Muscle of back (tissue), 13 donors: ENCODE measurements around the gene SSTR3. TPM values are rescaled to one million over a fixed set of nuclear protein-coding genes. Genes with fewer than 3 reads are reported as not detected.
"Not testable (repeated sequence)": the region's sequence is repeated elsewhere in the genome, so short reads cannot be mapped to it uniquely, and the experiment has no call there.

Source experiments
- DNase-seq, 3 donors: peaks; one replicate each; pipeline versions ENCODE4 v3.0.0 to v3.0.0-alpha.2; 2013
- long read RNA-seq, 9 donors: transcript quantifications; one replicate each; lab custom pipeline, GENCODE V29; 2026
- polyA plus RNA-seq, 10 donors: library from polyadenylated mRNA; unstranded; fragments of 120-200 nt; gene quantifications; one replicate each; pipeline ENCODE4 v1.2.1, GENCODE V29; 2013; ENCODE audit not compliant: insufficient read length in 10 of 10

SSTR3 gene
- under 1 TPM in 4 of 10 donors, not detected in 6; 0.09 to 0.15 (median 0.13) TPM for polyA plus RNA-seq
- long read RNA-seq, donor 1 = 0 reads
- long read RNA-seq, donor 2 = 0 reads
- long read RNA-seq, donor 3 = 0 reads
- long read RNA-seq, donor 4 = 0 reads
- long read RNA-seq, donor 5 = 0 reads
- long read RNA-seq, donor 6 = 0 reads
- long read RNA-seq, donor 7 = 0 reads
- long read RNA-seq, donor 8 = 0 reads
- long read RNA-seq, donor 9 = 0 reads

DNA sequence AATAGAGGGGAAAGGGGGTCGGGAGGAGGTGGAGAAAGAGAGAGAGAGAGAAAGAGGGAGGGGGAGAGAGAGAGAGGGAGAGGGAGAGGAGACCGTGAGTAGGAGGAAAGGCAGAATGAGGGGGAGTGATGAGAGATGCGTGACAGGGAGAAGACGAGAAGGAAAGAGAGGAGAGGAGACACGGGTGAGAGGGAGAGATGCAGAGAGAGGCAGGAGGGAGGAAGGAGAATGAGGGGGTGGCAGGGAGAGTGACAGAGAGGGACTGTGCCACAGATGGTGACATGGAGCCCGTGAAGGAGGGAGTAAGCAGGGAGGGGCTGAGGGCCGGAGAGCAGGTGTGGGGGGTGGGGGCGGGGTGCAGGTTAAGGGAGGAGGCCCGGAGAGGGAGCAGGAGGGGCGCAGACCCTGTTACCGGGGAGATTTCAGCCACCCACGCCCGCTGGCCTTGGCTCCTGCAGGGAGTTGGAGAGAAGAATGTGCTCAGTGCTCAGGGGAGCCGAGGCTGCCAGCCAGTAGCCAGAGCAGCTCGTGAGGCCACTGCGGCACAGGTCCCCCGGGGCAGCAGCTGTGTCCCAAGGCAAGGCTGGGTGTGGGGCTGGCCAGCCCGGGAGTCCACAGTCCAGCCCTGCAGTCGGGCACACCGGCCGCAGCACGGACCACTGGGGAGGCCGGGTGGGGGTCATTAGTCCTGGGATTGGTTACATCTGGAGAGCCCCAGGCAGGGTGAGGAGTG, at the start of gene SSTR3:
Gene SSTR3 (minus strand): TSS at position 304 of the 733 bp plus-strand sequence. CDS start 4,674 bp downstream, outside the sequence.
- DNase-seq = peak in 1 of 3 donors; percentile 36

DNA sequence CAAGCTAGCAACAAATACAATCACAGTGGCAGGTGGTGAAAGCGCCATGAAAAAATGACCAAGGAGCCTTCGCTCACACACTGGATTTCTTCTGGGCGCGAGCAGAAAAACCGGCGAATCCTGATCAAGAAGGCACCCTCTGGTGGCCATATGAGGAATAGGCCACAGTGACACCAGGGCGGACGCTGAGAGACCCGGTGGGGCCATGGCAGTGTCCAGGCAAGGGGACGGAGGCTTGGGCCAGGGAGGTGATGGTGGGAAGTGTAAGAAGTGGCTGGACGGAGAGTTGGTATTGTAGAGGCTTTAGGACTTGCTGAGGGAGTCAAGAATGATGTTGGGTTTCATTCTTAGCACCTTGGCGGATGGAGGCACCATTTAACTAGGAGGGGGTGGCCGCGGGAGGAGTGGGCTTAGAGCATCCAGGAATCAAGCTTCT, 48.6 kb upstream of the SSTR3 start:
- peak in 2 of 3 donors; percentile 40 to 66 for DNase-seq

DNA sequence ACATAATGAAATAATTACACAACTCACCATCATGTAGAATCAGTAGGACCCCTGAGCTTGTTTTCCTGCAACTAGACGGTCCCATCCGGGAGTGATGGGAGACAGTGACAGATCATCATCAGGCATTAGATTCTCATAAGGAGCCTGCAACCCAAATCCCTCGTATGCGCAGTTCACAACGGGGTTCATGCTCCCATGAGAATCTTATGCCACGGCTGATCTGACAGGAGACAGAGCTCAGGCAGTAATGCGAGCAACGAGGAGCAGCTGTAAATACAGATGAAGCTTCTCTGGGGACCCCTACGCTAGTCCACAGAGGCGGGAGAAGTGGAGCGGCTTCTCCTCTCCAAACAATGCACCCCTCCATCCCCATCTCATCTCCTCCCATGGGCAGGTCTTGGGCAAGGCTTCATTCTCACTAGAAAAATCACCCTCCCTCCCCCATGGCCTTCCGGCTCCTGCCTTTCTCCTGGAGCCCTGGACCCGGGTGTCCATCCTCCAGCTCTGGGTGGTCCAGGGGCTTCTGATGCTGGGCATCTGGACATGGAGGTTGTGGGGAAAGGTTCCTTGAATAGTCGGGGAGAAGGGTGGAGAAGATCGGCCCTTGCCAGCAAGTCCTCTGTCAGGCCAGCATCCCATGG, 48.0 kb upstream of the SSTR3 start:
- no peak for DNase-seq

DNA sequence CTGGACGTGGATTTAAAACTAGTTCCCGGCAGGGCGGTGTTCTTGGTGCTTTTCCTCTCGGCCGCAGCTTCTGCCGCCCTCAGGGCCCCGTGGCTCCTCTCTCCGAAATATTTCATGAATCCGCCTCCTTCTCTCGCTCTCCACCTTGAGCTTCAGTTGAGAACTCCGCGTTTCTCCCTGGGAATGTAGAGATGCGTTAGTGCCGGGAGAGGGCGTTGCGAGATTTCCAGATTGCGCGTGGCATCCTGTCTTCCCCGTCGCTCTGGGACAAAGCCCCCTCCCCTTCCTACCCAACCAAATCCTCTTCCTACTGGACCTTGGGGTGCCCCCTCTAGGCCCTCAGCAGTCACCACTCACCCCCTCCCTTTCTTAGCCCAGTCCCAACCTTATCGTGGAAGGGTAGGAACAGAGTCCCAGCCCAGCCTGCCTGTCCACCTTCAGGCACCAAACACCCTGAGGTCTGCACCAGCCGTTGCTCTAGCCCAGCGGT, 47.3 kb upstream of the SSTR3 start:
- peak in 2 of 3 donors; percentile 35 to 65 for DNase-seq

DNA sequence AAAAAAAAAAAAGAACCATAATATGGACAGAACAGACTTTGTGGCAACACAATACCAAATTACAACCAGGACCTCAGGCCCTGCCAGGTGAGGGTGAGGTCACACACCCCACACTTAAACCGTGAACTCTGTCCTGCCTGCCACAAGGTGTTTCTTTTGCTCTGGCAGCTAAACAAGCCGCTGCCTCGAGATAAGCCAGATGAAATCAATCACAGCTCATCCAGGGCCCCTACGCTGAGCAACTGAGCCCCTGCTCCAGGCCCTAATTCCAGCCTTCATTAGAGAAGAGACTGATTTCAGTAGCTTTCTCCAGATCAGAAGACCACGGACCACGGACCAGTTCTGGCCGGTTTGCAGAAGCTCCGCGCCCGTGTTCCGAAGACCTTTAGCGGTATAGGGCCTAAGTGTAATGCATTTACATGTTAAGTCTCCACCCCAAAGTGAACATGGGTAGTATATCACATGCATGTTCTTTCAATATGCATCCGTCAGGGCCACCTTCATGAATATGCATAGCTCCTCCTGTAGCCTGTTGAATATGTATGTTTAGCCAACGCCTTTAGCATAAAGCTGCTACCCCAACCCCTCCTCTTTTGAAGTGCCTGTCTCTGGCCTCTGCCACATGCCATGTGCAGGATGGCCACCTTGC, 46.6 kb upstream of the SSTR3 start:
- DNase-seq = no peak

DNA sequence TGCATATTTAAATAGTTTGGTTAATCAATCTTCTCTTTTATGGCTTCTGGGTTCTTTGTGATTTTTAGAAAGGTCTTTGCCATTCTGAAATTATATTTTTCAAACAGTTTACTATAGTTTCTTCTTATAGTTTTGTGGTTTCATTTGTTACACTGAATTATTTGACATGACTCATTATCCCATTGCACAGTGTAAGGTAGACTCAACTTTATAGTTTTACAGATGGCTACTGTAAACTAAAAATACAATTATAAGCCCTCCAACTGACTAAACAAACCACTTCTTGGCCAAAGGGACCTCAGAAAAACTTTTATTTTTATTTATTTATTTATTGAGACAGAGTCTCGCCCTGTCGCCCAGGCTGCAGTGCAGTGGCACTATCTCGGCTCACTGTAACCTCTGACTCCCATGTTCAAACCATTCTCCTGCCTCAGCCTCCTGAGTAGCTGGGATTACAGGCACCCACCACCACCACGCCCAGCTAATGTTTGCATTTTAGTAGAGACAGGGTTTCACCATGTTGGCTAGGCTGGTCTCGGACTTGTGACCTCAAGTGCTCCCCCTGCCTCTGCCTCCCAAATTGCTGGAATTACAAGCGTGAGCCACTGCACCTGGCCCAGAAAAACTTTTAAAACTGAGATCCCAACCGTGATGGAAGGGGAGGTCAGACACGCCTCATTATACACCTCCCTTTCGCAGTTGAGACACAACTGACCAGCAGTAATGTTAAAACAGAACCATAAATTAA, 45.9 kb upstream of the SSTR3 start:
- no peak for DNase-seq

DNA sequence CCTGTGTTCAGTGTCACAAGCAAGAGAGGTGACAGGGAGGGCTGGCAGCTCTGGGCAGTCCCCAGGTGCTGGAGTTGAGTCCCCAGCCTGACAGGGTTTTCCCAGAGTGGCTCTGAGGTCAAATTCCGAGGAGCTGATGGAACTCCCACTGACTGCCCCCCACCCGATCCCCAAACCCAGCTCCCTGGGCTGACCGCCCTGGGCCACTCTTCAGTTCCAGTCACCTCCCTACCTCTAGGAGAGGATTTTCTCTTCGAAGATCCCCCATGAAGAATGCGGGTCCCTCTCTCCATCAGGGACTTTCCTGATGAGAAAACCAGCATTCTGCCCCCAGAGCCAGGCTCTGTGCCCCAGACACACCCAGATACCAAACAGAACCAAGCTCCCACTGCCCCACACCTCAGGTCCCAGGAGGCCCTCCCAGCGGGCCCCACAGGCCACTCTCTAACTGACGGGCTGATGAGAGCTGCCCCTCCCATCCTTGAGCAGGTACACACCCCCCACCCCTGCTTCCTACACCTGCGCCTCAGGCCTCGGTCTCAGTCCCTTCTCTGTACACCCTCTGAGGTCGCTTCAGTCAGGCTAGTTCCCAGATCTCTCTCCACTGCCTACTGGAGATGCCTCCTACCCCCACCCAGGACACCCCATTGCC, 43.9 kb upstream of the SSTR3 start:
- DNase-seq = no peak

DNA sequence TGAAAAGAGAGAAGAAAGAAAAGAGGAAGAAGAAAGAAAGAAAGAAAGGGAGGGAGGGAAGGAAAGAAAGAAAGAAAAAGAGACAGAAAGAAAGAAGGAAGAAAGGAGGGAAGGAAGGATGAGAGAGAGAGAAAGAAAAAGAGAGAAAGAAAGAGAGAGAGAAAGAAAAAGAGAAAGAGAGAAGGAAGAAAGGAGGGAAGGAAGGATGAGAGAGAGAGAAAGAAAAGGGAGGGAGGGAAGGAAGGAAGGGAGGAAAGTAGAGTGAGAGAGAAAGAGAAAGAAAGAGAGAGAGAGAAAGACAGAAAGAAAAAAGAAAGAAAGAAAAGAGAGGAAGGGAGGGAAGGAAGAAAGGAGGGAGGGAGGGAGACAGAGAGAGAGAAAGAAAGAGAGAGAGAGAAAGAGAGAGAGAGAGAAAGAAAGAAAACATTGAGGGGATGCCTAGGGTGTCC, 43.3 kb upstream of the SSTR3 start:
- DNase-seq = no peak

DNA sequence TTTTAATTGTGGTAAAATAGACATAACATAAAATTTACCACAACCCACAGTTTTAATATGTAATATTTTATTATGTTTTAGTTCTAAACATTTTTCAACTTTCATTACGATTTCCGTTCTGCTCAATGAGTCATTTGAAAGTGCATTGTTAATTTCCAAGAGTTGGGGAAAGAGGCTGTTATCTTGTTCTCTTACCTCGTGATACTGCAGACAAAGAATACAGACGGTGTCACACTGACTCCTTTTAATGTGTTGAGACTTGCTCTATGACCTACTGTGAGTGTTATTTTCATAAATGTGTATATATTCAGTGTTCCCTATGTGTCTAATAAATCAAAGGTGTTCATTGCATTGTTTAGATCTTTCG, 42.6 kb upstream of the SSTR3 start:
- no peak for DNase-seq

DNA sequence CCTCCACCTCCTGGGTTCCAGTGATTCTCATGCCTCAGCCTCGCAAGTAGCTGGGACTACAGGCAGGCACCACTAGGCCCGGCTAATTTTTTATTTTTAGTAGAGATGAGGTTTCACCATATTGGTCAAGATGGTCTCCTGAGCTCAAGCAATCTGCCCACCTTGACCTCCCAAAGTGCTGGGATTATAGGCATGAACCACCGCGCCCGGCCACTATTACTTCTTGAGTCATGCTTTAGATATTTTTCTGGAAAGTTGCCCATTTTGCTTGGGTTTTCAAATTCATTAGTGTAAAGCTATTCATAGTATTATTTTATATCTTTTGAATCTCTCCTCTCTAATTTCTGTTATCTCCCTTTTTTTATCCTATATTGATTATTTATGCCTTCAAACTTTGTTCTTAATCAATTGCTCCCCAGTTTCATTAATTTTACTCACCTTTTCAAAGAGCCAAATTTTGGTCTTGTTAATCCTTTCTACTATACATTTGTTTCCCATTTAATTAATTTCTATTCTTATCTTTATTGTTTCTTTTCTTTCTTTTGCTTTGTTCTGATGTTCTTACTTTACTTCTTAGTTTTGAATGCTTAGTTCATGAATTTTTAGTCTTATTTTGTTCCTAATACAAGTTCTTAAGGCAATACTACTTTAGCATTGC, 42.1 kb upstream of the SSTR3 start:
- DNase-seq = no peak

DNA sequence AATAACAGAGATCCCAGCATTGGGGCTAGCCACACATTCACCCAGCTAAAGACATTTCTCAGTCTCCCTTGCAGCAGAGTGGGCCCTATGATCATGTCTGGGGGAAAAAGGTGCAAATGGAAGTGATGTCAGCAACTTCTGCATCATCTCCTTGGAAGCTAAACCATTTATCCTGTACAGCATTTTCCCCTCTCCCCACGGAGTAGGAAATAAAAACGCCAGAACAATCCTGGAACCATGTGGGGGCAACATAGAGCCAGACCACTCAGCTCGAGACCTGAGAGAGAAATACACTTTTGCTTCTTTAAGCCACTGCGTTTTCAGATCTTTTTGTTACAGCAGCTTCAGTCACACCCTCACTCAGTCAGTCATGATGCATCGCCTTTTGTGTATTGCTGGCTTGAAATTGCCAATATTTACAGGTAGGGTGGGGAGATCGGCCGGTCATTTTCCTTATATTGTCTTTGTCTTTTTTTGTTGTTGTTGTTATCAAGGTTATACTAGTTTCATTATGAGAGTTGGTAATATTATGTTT, 40.9 kb upstream of the SSTR3 start:
- no peak for DNase-seq

DNA sequence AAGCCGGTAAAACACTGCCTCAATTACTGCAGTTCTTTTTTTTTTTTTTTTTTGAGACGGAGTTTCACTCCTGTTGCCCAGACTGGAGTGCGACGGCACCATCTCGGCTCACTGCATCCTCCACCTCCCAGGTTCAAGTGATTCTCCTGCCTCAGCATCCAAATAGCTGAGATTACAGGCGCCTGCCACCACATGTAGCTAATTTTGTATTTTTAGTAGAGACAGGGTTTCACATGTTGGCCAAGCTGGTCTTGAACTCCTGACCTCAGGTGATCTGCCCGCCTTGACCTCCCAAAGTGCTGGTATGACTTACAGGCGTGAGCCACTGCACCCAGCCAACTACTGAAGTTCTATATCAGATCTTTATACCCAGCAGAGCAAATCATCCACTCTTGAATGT, 39.6 kb upstream of the SSTR3 start:
- not testable (repeated sequence) for DNase-seq

DNA sequence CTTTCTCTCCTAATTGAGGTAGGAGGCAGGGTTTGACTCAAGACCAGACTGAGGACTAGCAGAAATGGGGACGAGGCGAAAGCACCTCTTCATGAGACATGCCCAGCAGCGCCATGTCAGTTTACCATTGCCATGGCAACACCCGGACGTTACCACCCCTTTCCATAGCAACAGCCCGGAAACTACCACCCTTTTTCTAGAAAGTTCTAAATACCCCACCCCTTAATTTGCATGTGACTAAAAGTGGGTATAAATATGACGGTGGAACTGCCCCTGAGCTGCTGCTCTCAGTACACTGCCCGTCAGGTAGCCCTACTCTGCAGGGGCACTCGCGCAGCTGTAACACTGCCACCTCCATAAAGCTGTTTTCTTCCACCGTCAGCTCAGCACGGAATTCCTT, 37.7 kb upstream of the SSTR3 start:
- DNase-seq = no peak

DNA sequence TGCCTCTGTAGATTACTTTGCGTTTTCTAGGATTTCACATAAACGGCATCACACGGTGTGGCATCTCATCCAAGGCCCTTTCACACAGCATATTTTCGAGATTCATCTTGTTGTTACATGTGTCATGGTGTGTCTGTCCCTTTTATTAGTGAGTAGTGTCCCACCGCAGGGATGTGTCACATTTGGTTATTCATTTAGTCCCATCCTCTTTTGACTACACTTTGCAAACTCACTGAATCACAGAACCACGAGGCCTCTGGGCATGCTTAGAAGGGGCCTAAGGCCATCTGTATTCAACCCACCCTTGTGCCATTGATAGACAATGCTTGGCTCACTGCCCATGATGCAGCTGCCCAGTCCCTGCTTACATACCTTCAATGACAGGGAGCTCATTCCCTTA, 36.0 kb upstream of the SSTR3 start:
- no peak for DNase-seq

DNA sequence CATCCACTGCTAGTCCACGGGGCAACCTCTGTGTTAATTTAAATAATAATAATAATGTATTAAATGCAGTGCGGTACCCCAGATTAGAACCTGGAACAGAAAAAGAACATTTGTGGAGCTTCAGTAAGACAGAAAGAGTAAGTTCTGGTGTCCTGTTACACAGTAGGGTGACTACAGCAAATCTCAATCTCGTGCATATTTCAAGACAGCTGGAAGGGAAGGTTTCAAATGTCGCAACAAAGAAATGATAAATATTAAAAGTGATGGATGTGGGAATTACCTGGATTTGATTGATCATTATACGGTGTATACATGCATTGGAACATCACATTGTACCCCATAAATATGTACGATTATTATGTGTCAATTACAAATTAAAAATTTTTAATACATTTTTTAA, 33.5 kb upstream of the SSTR3 start:
- no peak for DNase-seq

DNA sequence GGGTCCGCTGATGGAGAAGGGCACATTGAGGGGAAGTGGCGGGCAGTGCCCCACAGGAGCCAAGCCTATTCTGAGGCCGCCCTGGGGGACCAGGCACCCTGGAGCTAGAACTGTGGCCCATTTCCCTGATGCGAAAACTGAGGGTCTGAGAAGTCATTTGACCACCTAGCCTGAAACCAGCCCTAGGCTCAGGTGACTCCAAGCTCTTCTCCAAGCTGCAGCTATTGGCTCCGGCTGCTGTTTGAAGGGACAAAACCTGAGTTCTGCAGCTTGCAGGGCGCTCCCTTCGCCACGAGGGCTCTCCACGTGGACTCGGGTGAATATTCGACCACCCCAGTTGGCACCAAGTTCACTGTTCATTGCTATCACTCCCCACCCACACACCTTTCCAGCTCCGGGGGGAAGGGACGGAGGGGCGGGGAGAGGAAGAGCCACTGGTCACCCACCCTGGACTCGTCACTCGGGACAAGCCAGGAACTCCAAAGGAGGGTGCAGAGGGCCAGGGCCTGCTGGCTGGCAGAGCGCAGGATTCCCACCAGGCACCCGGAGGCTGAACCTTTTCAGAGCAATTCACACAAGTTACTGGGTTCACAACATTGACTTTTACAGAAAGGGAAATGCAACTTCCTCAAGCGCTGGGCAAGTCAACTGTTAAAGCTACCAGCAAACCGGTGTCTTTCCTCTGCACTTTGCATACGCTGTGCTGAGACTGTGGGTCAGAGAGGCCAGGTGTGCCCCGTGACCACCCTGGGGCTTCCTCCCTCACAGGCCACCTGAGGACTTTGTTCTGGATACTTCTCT, 32.8 kb upstream of the SSTR3 start:
- no peak for DNase-seq

DNA sequence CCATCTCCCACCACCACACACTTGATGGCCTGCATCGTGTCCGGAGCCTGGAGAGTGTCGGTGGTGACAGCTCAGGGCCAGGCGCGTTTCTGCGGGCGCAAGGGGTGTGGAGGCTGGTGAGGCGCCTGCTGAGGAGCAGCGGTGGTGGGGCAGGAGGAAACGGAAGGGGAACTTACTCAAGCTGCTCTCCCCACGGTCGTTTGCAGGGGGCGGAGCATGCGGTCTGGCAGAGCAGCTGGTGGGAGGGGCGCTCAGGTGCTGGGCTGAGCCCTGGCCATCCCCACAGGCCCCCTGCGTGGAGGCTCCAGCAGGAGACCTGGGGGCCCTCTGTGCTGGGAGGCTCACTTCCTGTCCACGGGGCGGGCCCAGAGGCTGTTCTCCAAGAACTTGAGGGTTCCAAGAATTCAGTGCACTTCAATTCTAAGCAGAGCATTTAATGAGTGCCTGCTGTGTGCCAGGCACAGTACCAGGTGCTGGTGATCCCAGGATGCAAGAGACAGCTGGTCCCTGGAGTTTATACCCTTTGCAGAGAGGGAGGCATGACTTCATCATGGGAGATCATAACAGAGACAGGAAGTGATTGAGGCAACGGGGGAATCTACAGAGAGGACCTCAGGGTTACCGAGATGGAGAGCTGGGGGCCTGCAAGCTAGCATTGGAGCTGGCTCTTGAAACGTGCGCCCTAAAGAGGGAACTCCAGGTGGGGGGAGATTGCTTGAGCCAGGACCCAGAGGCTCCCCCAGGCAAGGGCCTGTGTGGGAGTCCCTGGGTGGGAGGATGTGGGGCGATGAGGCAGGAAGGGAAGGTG, 32.0 kb upstream of the SSTR3 start, which contains the start of gene RAC2:
Gene RAC2 (minus strand): TSS at position 156 of the 808 bp plus-strand sequence. CDS start 121 bp downstream, at position 35.
- DNase-seq = peak in 2 of 3 donors; percentile 55 to 75
